Kidney (tissue), 14 donors: ENCODE data around the gene AFF3. TPM values are rescaled to one million over a fixed set of nuclear protein-coding genes. Genes with fewer than 3 reads are reported as not detected.

Experiments used
- DNase-seq, 5 donors: peaks; one replicate each; pipeline ENCODE4 v3.0.0-alpha.2; 2013 to 2020
- FAIRE-seq: peaks from 2 replicates; lab custom pipeline; 2012; peaks lifted over from hg19 to GRCh38; lab: Jason Lieb, UNC
- H3K27ac ChIP-seq, 2 donors: one replicate each; pipeline ENCODE4 v1.7.0; 2013; ENCODE audit warnings: low read depth in 2 of 2, low read length in 2 of 2, inconsistent platforms in 1 of 2
- H3K27me3 ChIP-seq: one replicate; pipeline ENCODE4 v1.7.1; 2013; ENCODE audit warnings: low read length, inconsistent platforms; ENCODE audit not compliant: control insufficient read depth, insufficient read depth
- H3K36me3 ChIP-seq, 3 donors: one replicate each; pipeline versions ENCODE4 v1.7.0 to v1.7.1; 2013; ENCODE audit warnings: low read length in 3 of 3, control low read depth in 1 of 3, inconsistent platforms in 1 of 3; ENCODE audit not compliant: insufficient read depth in 3 of 3, control insufficient read depth in 2 of 3
- H3K4me1 ChIP-seq, 3 donors: one replicate each; pipeline versions ENCODE4 v1.7.0 to v1.7.1; 2013; ENCODE audit warnings: low read length in 3 of 3, inconsistent platforms in 1 of 3, low read depth in 1 of 3; ENCODE audit not compliant: control insufficient read depth in 2 of 3, insufficient read depth in 2 of 3
- H3K4me3 ChIP-seq, 3 donors: one replicate each; pipeline versions ENCODE4 v1.7.0 to v1.8.1; 2013; ENCODE audit warnings: low read length in 3 of 3, control low read depth in 1 of 3, inconsistent platforms in 1 of 3
- H3K9ac ChIP-seq, 3 donors: one replicate each; pipeline versions ENCODE4 v1.7.0 to v1.7.1; 2013; ENCODE audit warnings: low read length in 3 of 3, control low read depth in 1 of 3, inconsistent platforms in 1 of 3
- H3K9me3 ChIP-seq, 3 donors: one replicate each; pipeline versions ENCODE4 v1.7.0 to v1.7.1; 2013; ENCODE audit warnings: low read length in 3 of 3, control low read depth in 1 of 3, inconsistent platforms in 1 of 3; ENCODE audit not compliant: control insufficient read depth in 2 of 3, insufficient read depth in 1 of 3
- CTCF ChIP-seq: IDR thresholded peaks from 3 replicates; pipeline ENCODE4 v1.5.1; 2012; ENCODE audit warnings: mild to moderate bottlenecking, moderate library complexity, borderline replicate concordance; ENCODE audit not compliant: insufficient read depth; ENCODE audit errors: extremely low read depth
- intact Hi-C: fragments of 100-400 bp; cut with DNase I; formaldehyde crosslinking; loops from one replicate; pipeline ENCODE4 v1.11.1; 2022
- polyA plus RNA-seq: library from polyadenylated mRNA; stranded (reverse); fragments of 350-450 nt; fragmentation: Illumina TruSeq; extraction: RNeasy Lipid Tissue Mini Kit (QIAGEN cat#74804); gene quantifications from one replicate; pipeline ENCODE4 v1.2.3, GENCODE V29; 2014; ENCODE audit warnings: low read depth, low replicate concordance; ENCODE audit not compliant: insufficient read depth
- total RNA-seq: library from RNA; stranded (reverse); fragmentation: NEBNext Ultra II Directional; extraction: Animal tissue kit (Norgen Biotek cat#: 25700); gene quantifications from one replicate; pipeline ENCODE4 v1.2.1, GENCODE V29; 2021
- donor health status: control.
- donor health status: control.
- donor health status: control.
- donor health status: control.
- donor health status: control.
- donor health status: DM: yes; HTN: yes; CAD: no.
- donor health status: Normal renal cell carcinoma (clear cell type).

AFF3 gene
- total and polyA plus RNA-seq, 2 donors from 2014 or later = 0.65 to 11.0 TPM

GRCh38 chr2:99821984-99822383, 320.4 kb downstream of the AFF3 start:
- no peak overlapping the region for H3K9ac ChIP-seq
- DNase-seq = no peak

GRCh38 chr2:99821572-99821971, 320.8 kb downstream of the AFF3 start:
- Histone ChIP-seq H3K36me3 (no peaks in the 10 kb centered on the region), H3K9me3 (no peaks in the 10 kb centered on the region), H3K9ac (no peak overlapping the region), H3K27ac (no peak overlapping the region), H3K27me3 (no peaks in the 10 kb centered on the region), H3K4me1 (no peaks in the 10 kb centered on the region), H3K4me3 (no peak overlapping the region)
- DNase-seq = no peak
- no peak for TF ChIP-seq CTCF
- no peak for FAIRE-seq
- intact Hi-C loops = no loop called here

More at GRCh38 chr2:99821984-99822383, 320.4 kb downstream of the AFF3 start:
- TF ChIP-seq CTCF = no peak
- intact Hi-C loops = no loop called here
- H3K4me1 ChIP-seq = no peaks in the 10 kb centered on the region
- no peak for FAIRE-seq
- H3K9me3 ChIP-seq = no peaks in the 10 kb centered on the region
- no peaks in the 10 kb centered on the region for H3K27me3 ChIP-seq
- H3K36me3 ChIP-seq = no peaks in the 10 kb centered on the region
- H3K4me3 ChIP-seq = no peak overlapping the region
- no peak overlapping the region for H3K27ac ChIP-seq

GRCh38 chr2:99821039-99821438, 321.4 kb downstream of the AFF3 start:
- H3K27ac ChIP-seq = no peak overlapping the region
- FAIRE-seq = no peak
- no peak for DNase-seq
- no peak overlapping the region for H3K9ac ChIP-seq
- H3K4me1 ChIP-seq = no peaks in the 10 kb centered on the region
- H3K4me3 ChIP-seq = no peak overlapping the region
- TF ChIP-seq CTCF = no peak
- intact Hi-C loops = no loop called here
- no peaks in the 10 kb centered on the region for H3K9me3 ChIP-seq
- no peaks in the 10 kb centered on the region for H3K27me3 ChIP-seq
- H3K36me3 ChIP-seq = no peaks in the 10 kb centered on the region

- no peak overlapping the region for H3K9ac ChIP-seq
- peak in 2 of 5 donors; percentile 25 to 34 for DNase-seq
- no peaks in the 10 kb centered on the region for H3K36me3 ChIP-seq
- no peak for FAIRE-seq
- H3K4me3 ChIP-seq = no peak overlapping the region
- no peaks in the 10 kb centered on the region for H3K4me1 ChIP-seq
- intact Hi-C loops = no loop called here
- no peak overlapping the region for H3K27ac ChIP-seq
- no peaks in the 10 kb centered on the region for H3K27me3 ChIP-seq
- no peaks in the 10 kb centered on the region for H3K9me3 ChIP-seq
- peak; percentile 5 for TF ChIP-seq CTCF
These were observed 322.6 kb downstream of the AFF3 start for GRCh38 chr2:99819766-99820165.
